GM12878 (cell line): ENCODE data around the gene DYDC2. TPM values are rescaled to one million over a fixed set of nuclear protein-coding genes. Genes with fewer than 3 reads are reported as not detected.

Source experiments
- ATAC-seq: fragments of 200-7000 bp; cut with Tn5 transposase; 3 replicates; pipeline ENCODE4 v1.9.1; 2020; ENCODE audit warnings: mild to moderate bottlenecking, moderate library complexity
- BruUV-seq: library from RNA; stranded (reverse); fragments of 400-500 nt; replicated peaks from 2 replicates; lab custom pipeline; 2021; lab: Mats Ljungman, UMichigan
- CTCF ChIA-PET: fragments of 300-600 bp; sonication (Branson Sonifier 250); formaldehyde crosslinking; extraction: SDS; loops from one replicate; lab custom pipeline; 2021; ENCODE audit warnings: inconsistent platforms; lab: Yijun Ruan, JAX
- POLR2A ChIA-PET: fragments of 350-600 bp; formaldehyde crosslinking; extraction: SDS; loops from one replicate; lab custom pipeline; 2021; ENCODE audit warnings: inconsistent platforms; lab: Charles Lee
- RAD21 ChIA-PET: fragments of 300-600 bp; sonication (Branson Sonifier 250); formaldehyde crosslinking; loops from one replicate; lab custom pipeline; 2023; ENCODE audit warnings: antibody characterized with exemption; ENCODE audit not compliant: unreplicated experiment; lab: Charles Lee
- SMC1A ChIA-PET: fragments of 300-600 bp; sonication (Branson Sonifier 250); formaldehyde crosslinking; loops from one replicate; lab custom pipeline; 2023; ENCODE audit not compliant: unreplicated experiment, uncharacterized antibody; lab: Charles Lee
- DNase-seq: peaks from one replicate; pipeline ENCODE4 v3.0.0-alpha.2; 2011; ENCODE audit warnings: low read depth, low spot score
- FAIRE-seq: peaks from 3 replicates; lab custom pipeline; 2011; peaks lifted over from hg19 to GRCh38; lab: Jason Lieb, UNC
- H2AFZ ChIP-seq: 2 replicates; pipeline ENCODE4 v1.6.0; 2011; ENCODE audit warnings: low read depth, low read length, control low read depth; ENCODE audit not compliant: control insufficient read depth
- H3K27ac ChIP-seq: 2 replicates; pipeline ENCODE4 v1.5.1; 2011; ENCODE audit warnings: control low read depth; ENCODE audit not compliant: control insufficient read depth, insufficient read depth
- H3K27me3 ChIP-seq, 2 experiments: replicated peaks in 1 of 2; 2 replicates each; pipeline versions ENCODE4 v1.6.0 to v1.6.1; 2011; ENCODE audit warnings: low read length in 1 of 2; ENCODE audit not compliant: control insufficient read depth in 2 of 2, insufficient read depth in 2 of 2
- H3K36me3 ChIP-seq, 2 experiments: 2 replicates each; pipeline ENCODE4 v1.5.1; 2011; ENCODE audit warnings: low read length in 1 of 2; ENCODE audit not compliant: control insufficient read depth in 2 of 2, insufficient read depth in 2 of 2
- H3K4me1 ChIP-seq: 2 replicates; pipeline ENCODE4 v1.6.1; 2011; ENCODE audit warnings: mild to moderate bottlenecking, low read length, moderate library complexity, mixed read lengths; ENCODE audit not compliant: control insufficient read depth, insufficient read depth
- H3K4me2 ChIP-seq: 2 replicates; pipeline ENCODE4 v1.6.0; 2011; ENCODE audit warnings: control low read depth; ENCODE audit not compliant: control insufficient read depth, insufficient read depth
- H3K4me3 ChIP-seq: fragments of 200-600 bp; sonication (generic); 2 replicates; pipeline ENCODE4 v1.5.1; 2016
- H3K79me2 ChIP-seq: 2 replicates; pipeline ENCODE4 v1.6.0; 2011; ENCODE audit warnings: low read length; ENCODE audit not compliant: control insufficient read depth, insufficient read depth
- H3K9ac ChIP-seq: 2 replicates; pipeline ENCODE4 v1.8.0; 2011; ENCODE audit warnings: low read length, control low read depth, mixed read lengths; ENCODE audit not compliant: control insufficient read depth, insufficient read depth
- H3K9me3 ChIP-seq: replicated peaks from 3 replicates; pipeline ENCODE4 v1.5.1; 2011; ENCODE audit warnings: mild to moderate bottlenecking, low read length; ENCODE audit not compliant: control insufficient read depth, insufficient read depth
- H4K20me1 ChIP-seq: 2 replicates; pipeline ENCODE4 v1.6.0; 2011; ENCODE audit not compliant: control insufficient read depth, insufficient read depth
- BMI1 ChIP-seq: fragments of 450-650 bp; IDR thresholded peaks from 2 replicates; pipeline ENCODE4 v1.6.1; 2016; ENCODE audit warnings: mild to moderate bottlenecking, moderate library complexity, borderline replicate concordance
- BRCA1 ChIP-seq: IDR thresholded peaks from 2 replicates; pipeline ENCODE4 v1.6.1; 2011; ENCODE audit warnings: low read depth, low read length, improper control_type of control experiment
- CHD4 ChIP-seq: fragments of 200-600 bp; sonication (generic); IDR thresholded peaks from 2 replicates; pipeline ENCODE4 v1.6.1; 2016; ENCODE audit warnings: mild to moderate bottlenecking
- EZH2 ChIP-seq: IDR thresholded peaks from 2 replicates; pipeline ENCODE4 v1.6.1; 2012; ENCODE audit warnings: low read depth, mild to moderate bottlenecking, control low read depth, inconsistent platforms, low read length, borderline replicate concordance; ENCODE audit not compliant: control insufficient read depth
- HDAC6 ChIP-seq: fragments of 200-600 bp; sonication (generic); IDR thresholded peaks from one replicate; pipeline ENCODE4 v1.8.0; 2017; ENCODE audit warnings: antibody characterized with exemption; ENCODE audit not compliant: unreplicated experiment
- NR2F1 ChIP-seq: fragments of 450-650 bp; conservative IDR thresholded peaks from 2 replicates; pipeline ENCODE4 v1.6.1; 2017; ENCODE audit warnings: mild to moderate bottlenecking
- POLR2AphosphoS2 ChIP-seq: IDR thresholded peaks from 2 replicates; pipeline ENCODE4 v1.6.1; 2011; ENCODE audit warnings: low read depth, mild to moderate bottlenecking, low read length, improper control_type of control experiment, moderate library complexity
- RCOR1 ChIP-seq: conservative IDR thresholded peaks from 2 replicates; pipeline ENCODE4 v1.6.1; 2012; ENCODE audit warnings: low read depth, low read length, improper control_type of control experiment
- RFX5 ChIP-seq: IDR thresholded peaks from 2 replicates; pipeline ENCODE4 v1.6.1; 2011; ENCODE audit warnings: low read depth, low read length, improper control_type of control experiment
- TARDBP ChIP-seq: IDR thresholded peaks from 2 replicates; pipeline ENCODE4 v1.6.1; 2016; ENCODE audit warnings: borderline replicate concordance
- TCF7 ChIP-seq: IDR thresholded peaks from 2 replicates; pipeline ENCODE4 v1.6.1; 2014; ENCODE audit warnings: antibody characterized with exemption, borderline replicate concordance
- USF2 ChIP-seq: IDR thresholded peaks from 2 replicates; pipeline ENCODE4 v1.6.1; 2011; ENCODE audit warnings: low read depth, low read length, improper control_type of control experiment, borderline replicate concordance
- WGBS: methylation state at CpG from one replicate; pipeline ENCODE4 v1.1.6; 2016; ENCODE audit warnings: low lambda C conversion rate; ENCODE audit not compliant: insufficient replicate concordance, insufficient coverage; ENCODE audit errors: missing lambda C conversion rate; 5-methylcytosine and 5-hydroxymethylcytosine counted together
- in situ Hi-C: fragments of 300-500 bp; cut with MboI; formaldehyde crosslinking; loops from 9 replicates; pipeline ENCODE4 v1.14.3; 2018; ENCODE audit warnings: mixed read lengths
- intact Hi-C: fragments of 100-400 bp; cut with micrococcal nuclease; formaldehyde crosslinking; loops from one replicate; pipeline ENCODE4 v1.14.2; 2022; ENCODE audit not compliant: unreplicated experiment
- polyA plus RNA-seq, 11 experiments: library from polyadenylated mRNA; depleted of rRNA in 4 of 11; unstranded in 6 of 11; stranded (reverse) in 5 of 11; fragments of >200 nt; fragmentation: Nextera tagmentation in 4 of 11; fragmentation: Illumina TruSeq in 1 of 11; extraction: Ambion mirVana in 4 of 11; extraction: Trizol in 1 of 11; gene quantifications; 1 replicate in 1 of 11; 2 replicates in 10 of 11; pipeline versions ENCODE4 v1.2.1 to v1.2.3, GENCODE V29; 2011 to 2016; ENCODE audit warnings: inconsistent platforms in 2 of 11, missing spikeins in 2 of 11, low read depth in 1 of 11
- total RNA-seq, 4 experiments: library from RNA; depleted of rRNA in 3 of 4; stranded (reverse); fragments of >200 nt in 3 of 4; fragmentation: Illumina TruSeq in 1 of 4; extraction: Trizol in 1 of 4; gene quantifications; 2 replicates each; pipeline versions ENCODE4 v1.2.1 to v1.2.3, GENCODE V29; 2013 to 2021
- TF ChIP-seq, protein P1 (sequence below), 3 experiments: IDR thresholded peaks in 2 of 3; conservative IDR thresholded peaks in 1 of 3; 2 replicates each; pipeline ENCODE4 v1.5.1; 2011; ENCODE audit warnings: low read depth in 3 of 3, low read length in 3 of 3, mild to moderate bottlenecking in 3 of 3, control low read depth in 2 of 3, moderate library complexity in 2 of 3, inconsistent platforms in 1 of 3, mixed read lengths in 1 of 3; ENCODE audit not compliant: control insufficient read depth in 2 of 3, insufficient read depth in 1 of 3; ENCODE audit errors: extremely low read depth in 1 of 3
- TF ChIP-seq, protein P2 (sequence below): fragments of 450-650 bp; IDR thresholded peaks from 2 replicates; pipeline ENCODE4 v1.6.1; 2017; ENCODE audit warnings: antibody characterized with exemption, mild to moderate bottlenecking, moderate library complexity

DYDC2 gene
- total and polyA plus RNA-seq, 10 of the 15 experiments (the other 5 are each of a cell fraction or from before 2014, with no cell fraction given): 0.18 TPM; not detected in 9

- ATAC-seq (no peak), FAIRE-seq (no peak), DNase-seq (no peak)
- RAD21 ChIA-PET: no interaction called here
- Histone ChIP-seq H3K4me3 (no peak overlapping the region), H3K9ac (no peak overlapping the region), H2AFZ (no peak overlapping the region), H3K27me3 (peaks cover 0 to 1% of the 10 kb centered on the region in 2 experiments; a peak in 2 of 4 replicates), H3K27ac (no peak overlapping the region), H3K4me1 (no peaks in the 10 kb centered on the region), H3K36me3 (no peaks in the 10 kb centered on the region), H3K4me2 (no peak overlapping the region), H4K20me1 (no peaks in the 10 kb centered on the region), H3K79me2 (no peaks in the 10 kb centered on the region), H3K9me3 (no peaks in the 10 kb centered on the region)
- no TSS peak for BruUV-seq
- CTCF ChIA-PET: interaction anchor here (1.5 kb wide), 1 partner anchor 61 kb away, joined by 4 read pairs; no protein-coding TSS in a partner anchor
- SMC1A ChIA-PET: interaction anchor here (0.7 kb wide), 1 partner anchor 11 kb away, joined by 3 read pairs; no protein-coding TSS in a partner anchor
- 0% methylated on average over 1 of the region's 1 CpG for WGBS
- TF ChIP-seq BMI1: no peak
- TF ChIP-seq, protein P1, sequence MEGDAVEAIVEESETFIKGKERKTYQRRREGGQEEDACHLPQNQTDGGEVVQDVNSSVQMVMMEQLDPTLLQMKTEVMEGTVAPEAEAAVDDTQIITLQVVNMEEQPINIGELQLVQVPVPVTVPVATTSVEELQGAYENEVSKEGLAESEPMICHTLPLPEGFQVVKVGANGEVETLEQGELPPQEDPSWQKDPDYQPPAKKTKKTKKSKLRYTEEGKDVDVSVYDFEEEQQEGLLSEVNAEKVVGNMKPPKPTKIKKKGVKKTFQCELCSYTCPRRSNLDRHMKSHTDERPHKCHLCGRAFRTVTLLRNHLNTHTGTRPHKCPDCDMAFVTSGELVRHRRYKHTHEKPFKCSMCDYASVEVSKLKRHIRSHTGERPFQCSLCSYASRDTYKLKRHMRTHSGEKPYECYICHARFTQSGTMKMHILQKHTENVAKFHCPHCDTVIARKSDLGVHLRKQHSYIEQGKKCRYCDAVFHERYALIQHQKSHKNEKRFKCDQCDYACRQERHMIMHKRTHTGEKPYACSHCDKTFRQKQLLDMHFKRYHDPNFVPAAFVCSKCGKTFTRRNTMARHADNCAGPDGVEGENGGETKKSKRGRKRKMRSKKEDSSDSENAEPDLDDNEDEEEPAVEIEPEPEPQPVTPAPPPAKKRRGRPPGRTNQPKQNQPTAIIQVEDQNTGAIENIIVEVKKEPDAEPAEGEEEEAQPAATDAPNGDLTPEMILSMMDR (IDR thresholded peaks at IDR 0.05 in 2 of 3, conservative IDR thresholded peaks at IDR 0.05 in 1 of 3; ENCODE audit: control insufficient read depth in 2 of 3, extremely low read depth in 1 of 3, insufficient read depth in 1 of 3, low read depth in 3 of 3, low read length in 3 of 3): no peak
- no peak for TF ChIP-seq TCF7
- no peak for TF ChIP-seq RCOR1
- no peak for TF ChIP-seq USF2
- no peak for TF ChIP-seq EZH2
- no peak for TF ChIP-seq RFX5
- no peak for TF ChIP-seq NR2F1
- no peak for TF ChIP-seq CHD4
- no peak for TF ChIP-seq POLR2AphosphoS2
- no peak for TF ChIP-seq HDAC6
- TF ChIP-seq TARDBP: no peak
- TF ChIP-seq, protein P2, sequence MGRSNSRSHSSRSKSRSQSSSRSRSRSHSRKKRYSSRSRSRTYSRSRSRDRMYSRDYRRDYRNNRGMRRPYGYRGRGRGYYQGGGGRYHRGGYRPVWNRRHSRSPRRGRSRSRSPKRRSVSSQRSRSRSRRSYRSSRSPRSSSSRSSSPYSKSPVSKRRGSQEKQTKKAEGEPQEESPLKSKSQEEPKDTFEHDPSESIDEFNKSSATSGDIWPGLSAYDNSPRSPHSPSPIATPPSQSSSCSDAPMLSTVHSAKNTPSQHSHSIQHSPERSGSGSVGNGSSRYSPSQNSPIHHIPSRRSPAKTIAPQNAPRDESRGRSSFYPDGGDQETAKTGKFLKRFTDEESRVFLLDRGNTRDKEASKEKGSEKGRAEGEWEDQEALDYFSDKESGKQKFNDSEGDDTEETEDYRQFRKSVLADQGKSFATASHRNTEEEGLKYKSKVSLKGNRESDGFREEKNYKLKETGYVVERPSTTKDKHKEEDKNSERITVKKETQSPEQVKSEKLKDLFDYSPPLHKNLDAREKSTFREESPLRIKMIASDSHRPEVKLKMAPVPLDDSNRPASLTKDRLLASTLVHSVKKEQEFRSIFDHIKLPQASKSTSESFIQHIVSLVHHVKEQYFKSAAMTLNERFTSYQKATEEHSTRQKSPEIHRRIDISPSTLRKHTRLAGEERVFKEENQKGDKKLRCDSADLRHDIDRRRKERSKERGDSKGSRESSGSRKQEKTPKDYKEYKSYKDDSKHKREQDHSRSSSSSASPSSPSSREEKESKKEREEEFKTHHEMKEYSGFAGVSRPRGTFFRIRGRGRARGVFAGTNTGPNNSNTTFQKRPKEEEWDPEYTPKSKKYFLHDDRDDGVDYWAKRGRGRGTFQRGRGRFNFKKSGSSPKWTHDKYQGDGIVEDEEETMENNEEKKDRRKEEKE: no peak
- TF ChIP-seq BRCA1: no peak
- in situ Hi-C loops (no loop called here), intact Hi-C loops (no loop called here)
- POLR2A ChIA-PET: interaction anchor here (0.6 kb wide), 1 partner anchor 19 kb away, joined by 5 read pairs; no protein-coding TSS in a partner anchor
Measured at GRCh38 chr10:80322711-80323110, 33.9 kb upstream of the DYDC2 start.
